Endothelial cell of umbilical vein (primary cell): Measurements from ENCODE around the gene CD247. TPM values are rescaled to one million over a fixed set of nuclear protein-coding genes. Genes with fewer than 3 reads are reported as not detected.

Source experiments
- BruUV-seq: library from RNA; stranded (reverse); fragments of 400-500 nt; replicated peaks from 2 replicates; lab custom pipeline; 2021; lab: Mats Ljungman, UMichigan
- CTCF ChIA-PET: fragments of 300-600, 350-600 bp; sonication (Branson Sonifier 250); formaldehyde crosslinking; loops from one replicate; lab custom pipeline; 2021; ENCODE audit warnings: antibody characterized with exemption, inconsistent platforms; lab: Charles Lee
- POLR2A ChIA-PET: fragments of 300-600, 350-600 bp; sonication (Branson Sonifier 250); formaldehyde crosslinking; loops from one replicate; lab custom pipeline; 2021; ENCODE audit warnings: antibody characterized with exemption, inconsistent platforms; lab: Charles Lee
- DNase-seq: peaks from one replicate; pipeline ENCODE4 v3.0.0-alpha.2; 2011; ENCODE audit warnings: low read depth, low spot score
- FAIRE-seq: peaks from 2 replicates; lab custom pipeline; 2011; peaks lifted over from hg19 to GRCh38; lab: Jason Lieb, UNC
- H2AFZ ChIP-seq: 2 replicates; pipeline ENCODE4 v1.6.0; 2012; ENCODE audit warnings: low read depth, low read length, control low read depth, inconsistent platforms
- H3K27ac ChIP-seq: 2 replicates; pipeline ENCODE4 v1.5.1; 2011; ENCODE audit warnings: low read depth, mild to moderate bottlenecking, control low read depth, low read length, moderate library complexity; ENCODE audit not compliant: insufficient read depth
- H3K27me3 ChIP-seq, 2 experiments: 2 replicates each; pipeline versions ENCODE4 v1.6.0 to v1.6.1; 2011; ENCODE audit warnings: low read length in 2 of 2, mixed read lengths in 1 of 2; ENCODE audit not compliant: control insufficient read depth in 2 of 2, insufficient read depth in 2 of 2
- H3K36me3 ChIP-seq, 2 experiments: 2 replicates in 1 of 2; 3 replicates in 1 of 2; pipeline ENCODE4 v1.5.1; 2011; ENCODE audit warnings: low read length in 2 of 2, mild to moderate bottlenecking in 1 of 2, moderate library complexity in 1 of 2; ENCODE audit not compliant: control insufficient read depth in 2 of 2, insufficient read depth in 2 of 2; ENCODE audit errors: extremely low read depth in 1 of 2
- H3K4me1 ChIP-seq: 3 replicates; pipeline ENCODE4 v1.5.1; 2011; ENCODE audit warnings: mild to moderate bottlenecking, low read length; ENCODE audit not compliant: control insufficient read depth, insufficient read depth; ENCODE audit errors: extremely low read depth
- H3K4me2 ChIP-seq: 2 replicates; pipeline ENCODE4 v1.6.1; 2011; ENCODE audit warnings: low read length, control low read depth, mixed read lengths; ENCODE audit not compliant: insufficient read depth
- H3K4me3 ChIP-seq, 3 experiments: fragments of 200-600 bp in 1 of 3; sonication (generic), shearing (Covaris generic) in 1 of 3; replicated peaks in 1 of 3; 2 replicates each; pipeline ENCODE4 v1.5.1; 2011 to 2016; ENCODE audit warnings: control low read depth in 3 of 3, low read length in 3 of 3, mild to moderate bottlenecking in 2 of 3, inconsistent platforms in 1 of 3, low read depth in 1 of 3, moderate library complexity in 1 of 3; ENCODE audit not compliant: insufficient read depth in 1 of 3
- H3K79me2 ChIP-seq: 2 replicates; pipeline ENCODE4 v1.6.0; 2012; ENCODE audit warnings: low read length, inconsistent platforms; ENCODE audit not compliant: control insufficient read depth, insufficient read depth
- H3K9ac ChIP-seq: replicated peaks from 2 replicates; pipeline ENCODE3; 2011; ENCODE audit warnings: low read length, control low read depth; ENCODE audit not compliant: insufficient read depth; ENCODE audit errors: extremely low read depth
- H3K9me1 ChIP-seq: replicated peaks from 3 replicates; pipeline ENCODE4 v1.6.0; 2011; ENCODE audit warnings: mild to moderate bottlenecking, low read length; ENCODE audit not compliant: control insufficient read depth, insufficient read depth; ENCODE audit errors: extremely low read depth
- H3K9me3 ChIP-seq: replicated peaks from 2 replicates; pipeline ENCODE4 v1.5.1; 2012; ENCODE audit warnings: low read length, inconsistent platforms; ENCODE audit not compliant: control insufficient read depth, insufficient read depth
- H4K20me1 ChIP-seq: replicated peaks from 2 replicates; pipeline ENCODE3; 2011; ENCODE audit warnings: mild to moderate bottlenecking, low read length; ENCODE audit not compliant: control insufficient read depth, insufficient read depth; ENCODE audit errors: extremely low read depth
- EZH2 ChIP-seq: IDR thresholded peaks from 2 replicates; pipeline ENCODE4 v1.6.1; 2012; ENCODE audit warnings: borderline replicate concordance, low read depth, mild to moderate bottlenecking, moderate library complexity, low read length, inconsistent platforms; ENCODE audit not compliant: severe bottlenecking
- FOS ChIP-seq: IDR thresholded peaks from 2 replicates; pipeline ENCODE4 v1.6.1; 2011; ENCODE audit warnings: mild to moderate bottlenecking, low read length, moderate library complexity, borderline replicate concordance; ENCODE audit not compliant: insufficient read depth
- GATA2 ChIP-seq: IDR thresholded peaks from 2 replicates; pipeline ENCODE4 v1.7.0; 2011; ENCODE audit warnings: low read depth, mild to moderate bottlenecking, moderate library complexity, mixed read lengths, low read length; ENCODE audit not compliant: insufficient read length, insufficient read depth
- JUN ChIP-seq: IDR thresholded peaks from 2 replicates; pipeline ENCODE4 v1.6.1; 2011; ENCODE audit warnings: borderline replicate concordance, low read depth; ENCODE audit not compliant: insufficient read length, insufficient read depth
- MYC ChIP-seq: IDR thresholded peaks from one replicate; pipeline ENCODE4 v1.6.1; 2011; ENCODE audit warnings: mild to moderate bottlenecking, low read depth, low read length
- POLR2A ChIP-seq: IDR thresholded peaks from 2 replicates; pipeline ENCODE4 v1.6.1; 2012; ENCODE audit warnings: low read depth, mild to moderate bottlenecking, control low read depth, low read length
- POLR2AphosphoS5 ChIP-seq: IDR thresholded peaks from 2 replicates; pipeline ENCODE4 v1.6.1; 2012; ENCODE audit warnings: low read depth, mild to moderate bottlenecking, control low read depth, low read length, moderate library complexity; ENCODE audit not compliant: insufficient read depth
- dilution Hi-C: fragments of 300-500 bp; cut with MboI; formaldehyde crosslinking; loops from one replicate; pipeline ENCODE4 v1.15.0; 2019; ENCODE audit warnings: low sequenced_read_pairs; ENCODE audit not compliant: extremely low pct_ligation_motif_present
- intact Hi-C: fragments of 100-400 bp; cut with micrococcal nuclease; formaldehyde crosslinking; loops from one replicate; pipeline ENCODE4 v1.10.0; 2022
- polyA plus RNA-seq, 4 experiments: library from polyadenylated mRNA; depleted of rRNA in 3 of 4; stranded (reverse) in 3 of 4; unstranded in 1 of 4; fragments of >200 nt; gene quantifications; 2 replicates each; pipeline versions ENCODE4 v1.2.1 to v1.2.3, GENCODE V29; 2011 to 2012; ENCODE audit warnings: missing spikeins in 1 of 4
- total RNA-seq: library from RNA; stranded (reverse); gene quantifications from 2 replicates; pipeline ENCODE4 v1.2.3, GENCODE V29; 2021
- TF ChIP-seq, protein P1 (sequence below), 2 donors: IDR thresholded peaks; 1 replicate in 1 of 2; 2 replicates in 1 of 2; pipeline ENCODE4 v1.5.1; 2011; ENCODE audit warnings: low read length in 2 of 2, mild to moderate bottlenecking in 2 of 2, moderate library complexity in 2 of 2, control low read depth in 1 of 2, inconsistent platforms in 1 of 2, low read depth in 1 of 2; ENCODE audit not compliant: insufficient read depth in 1 of 2; ENCODE audit errors: extremely low read depth in 1 of 2
- TF ChIP-seq, protein P2 (sequence below): IDR thresholded peaks from 2 replicates; pipeline ENCODE4 v1.6.1; 2011; ENCODE audit not compliant: insufficient read depth, insufficient read length

Gene CD247
- total and polyA plus RNA-seq, 2 donors (not counting 3 experiments of a cell fraction or from before 2014, with no cell fraction given): not detected

DNA sequence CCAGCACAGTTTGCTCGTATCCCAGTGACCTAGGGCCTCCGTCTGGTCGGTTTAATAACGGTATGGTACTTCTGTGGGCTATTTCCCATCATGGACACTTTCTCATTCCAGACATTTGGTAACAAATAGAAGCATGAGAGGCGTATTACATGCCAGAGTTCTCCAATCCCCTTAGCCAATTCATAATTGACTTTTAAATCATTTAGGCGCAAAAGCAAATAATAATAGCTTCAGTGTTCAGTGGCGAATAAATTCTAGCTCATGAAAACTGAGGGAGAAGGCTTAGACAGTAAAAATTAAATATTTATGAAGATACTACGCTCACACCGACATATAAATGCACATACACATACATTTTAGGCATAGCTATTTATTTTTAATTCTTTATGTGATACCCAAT is 50.6 kb downstream of the CD247 start:
- Histone ChIP-seq H3K27me3 (peaks cover 7 to 10% of the 10 kb centered on the region in 2 experiments), H4K20me1 (no peaks in the 10 kb centered on the region), H3K4me2 (no peak overlapping the region), H3K79me2 (no peaks in the 10 kb centered on the region), H3K36me3 (no peaks in the 10 kb centered on the region), H3K9me1 (no peaks in the 10 kb centered on the region), H3K27ac (no peak overlapping the region), H2AFZ (no peak overlapping the region), H3K9ac (no peak overlapping the region), H3K4me1 (no peaks in the 10 kb centered on the region), H3K9me3 (no peaks in the 10 kb centered on the region), H3K4me3 (no peak overlapping the region)
- no peak for DNase-seq
- POLR2A ChIA-PET: no interaction called here
- no peak for FAIRE-seq
- BruUV-seq: no TSS peak
- dilution Hi-C loops: no loop called here
- intact Hi-C loops: no loop called here
- TF ChIP-seq POLR2A (no peak), GATA2 (no peak), POLR2AphosphoS5 (no peak), EZH2 (no peak), MYC (no peak), JUN (no peak), FOS (no peak)
- TF ChIP-seq, protein P1, sequence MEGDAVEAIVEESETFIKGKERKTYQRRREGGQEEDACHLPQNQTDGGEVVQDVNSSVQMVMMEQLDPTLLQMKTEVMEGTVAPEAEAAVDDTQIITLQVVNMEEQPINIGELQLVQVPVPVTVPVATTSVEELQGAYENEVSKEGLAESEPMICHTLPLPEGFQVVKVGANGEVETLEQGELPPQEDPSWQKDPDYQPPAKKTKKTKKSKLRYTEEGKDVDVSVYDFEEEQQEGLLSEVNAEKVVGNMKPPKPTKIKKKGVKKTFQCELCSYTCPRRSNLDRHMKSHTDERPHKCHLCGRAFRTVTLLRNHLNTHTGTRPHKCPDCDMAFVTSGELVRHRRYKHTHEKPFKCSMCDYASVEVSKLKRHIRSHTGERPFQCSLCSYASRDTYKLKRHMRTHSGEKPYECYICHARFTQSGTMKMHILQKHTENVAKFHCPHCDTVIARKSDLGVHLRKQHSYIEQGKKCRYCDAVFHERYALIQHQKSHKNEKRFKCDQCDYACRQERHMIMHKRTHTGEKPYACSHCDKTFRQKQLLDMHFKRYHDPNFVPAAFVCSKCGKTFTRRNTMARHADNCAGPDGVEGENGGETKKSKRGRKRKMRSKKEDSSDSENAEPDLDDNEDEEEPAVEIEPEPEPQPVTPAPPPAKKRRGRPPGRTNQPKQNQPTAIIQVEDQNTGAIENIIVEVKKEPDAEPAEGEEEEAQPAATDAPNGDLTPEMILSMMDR (IDR thresholded peaks at IDR 0.05; ENCODE audit: extremely low read depth in 1 of 2, insufficient read depth in 1 of 2, low read depth in 1 of 2, low read length in 2 of 2): no peak
- TF ChIP-seq, protein P2, sequence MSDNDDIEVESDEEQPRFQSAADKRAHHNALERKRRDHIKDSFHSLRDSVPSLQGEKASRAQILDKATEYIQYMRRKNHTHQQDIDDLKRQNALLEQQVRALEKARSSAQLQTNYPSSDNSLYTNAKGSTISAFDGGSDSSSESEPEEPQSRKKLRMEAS: no peak
- CTCF ChIA-PET: interaction anchor here (1.0 to 1.9 kb wide), 4 partner anchors 8 to 67 kb away, joined by 3 to 5 read pairs (median 4); no protein-coding TSS in a partner anchor
